Peyer's patch (tissue), 4 donors: ENCODE measurements around the gene GIGYF1. TPM values are rescaled to one million over a fixed set of nuclear protein-coding genes. Genes with fewer than 3 reads are reported as not detected.

Experiments used
- DNase-seq, 3 donors: peaks; one replicate each; pipeline ENCODE4 v3.0.0-alpha.2; 2017 to 2019
- H3K27ac ChIP-seq, 4 donors: fragments of 200-600 bp; sonication (generic); one replicate each; pipeline ENCODE4 v1.5.1; 2016 to 2019
- H3K27me3 ChIP-seq, 2 donors: fragments of 200-600 bp; sonication (generic); one replicate each; pipeline ENCODE4 v1.5.1; 2019
- H3K36me3 ChIP-seq, 3 donors: fragments of 200-600 bp; sonication (generic); one replicate each; pipeline ENCODE4 v1.5.1; 2016 to 2019
- H3K4me1 ChIP-seq, 4 donors: fragments of 200-600 bp; sonication (generic); one replicate each; pipeline ENCODE4 v1.5.1; 2016 to 2019
- H3K4me3 ChIP-seq, 4 donors: fragments of 200-600 bp; sonication (generic); 1 replicate in 3 of 4; 2 replicates in 1 of 4; pipeline ENCODE4 v1.5.1; 2016 to 2019; ENCODE audit warnings: mild to moderate bottlenecking in 1 of 4
- H3K9me3 ChIP-seq, 4 donors: fragments of 200-600 bp; sonication (generic); one replicate each; pipeline ENCODE4 v1.5.1; 2016 to 2019; ENCODE audit warnings: mild to moderate bottlenecking in 1 of 4
- CTCF ChIP-seq, 6 experiments: fragments of 450-650 bp in 4 of 6; fragments of 200-600 bp in 2 of 6; sonication (generic) in 1 of 6; IDR thresholded peaks; one replicate each; pipeline ENCODE4 v1.5.1; 2017 to 2019; ENCODE audit warnings: antibody characterized with exemption in 6 of 6, mild to moderate bottlenecking in 3 of 6, moderate library complexity in 1 of 6
- POLR2A ChIP-seq, 2 donors: fragments of 450-650 bp; IDR thresholded peaks; one replicate each; pipeline ENCODE4 v1.5.1; 2017; ENCODE audit warnings: antibody characterized with exemption in 2 of 2, mild to moderate bottlenecking in 2 of 2, moderate library complexity in 2 of 2
- total RNA-seq, 4 donors: library from RNA; depleted of rRNA; stranded (reverse); fragments of >200 nt; gene quantifications; one replicate each; pipeline ENCODE4 v1.1.0, GENCODE V29; 2016

GIGYF1 gene
- total RNA-seq, 4 donors from 2014 or later: 41.3 to 126 (median 72.9) TPM

- TF ChIP-seq POLR2A (IDR thresholded peaks at IDR 0.05): no peak
- no peak for TF ChIP-seq CTCF (IDR thresholded peaks at IDR 0.05)
- Histone ChIP-seq H3K4me1 (peaks cover 0 to 20% (median under 1%) of the 10 kb centered on the region in 4 donors), H3K4me3 (no peak overlapping the region), H3K36me3 (peaks cover 0 to 89% (median 0%) of the 10 kb centered on the region in 3 donors), H3K27me3 (no peaks in the 10 kb centered on the region), H3K27ac (no peak overlapping the region), H3K9me3 (no peaks in the 10 kb centered on the region)
- no peak for DNase-seq
Measured at GRCh38 chr7:100685631-100686145, 8.4 kb downstream of the GIGYF1 start.

DNA sequence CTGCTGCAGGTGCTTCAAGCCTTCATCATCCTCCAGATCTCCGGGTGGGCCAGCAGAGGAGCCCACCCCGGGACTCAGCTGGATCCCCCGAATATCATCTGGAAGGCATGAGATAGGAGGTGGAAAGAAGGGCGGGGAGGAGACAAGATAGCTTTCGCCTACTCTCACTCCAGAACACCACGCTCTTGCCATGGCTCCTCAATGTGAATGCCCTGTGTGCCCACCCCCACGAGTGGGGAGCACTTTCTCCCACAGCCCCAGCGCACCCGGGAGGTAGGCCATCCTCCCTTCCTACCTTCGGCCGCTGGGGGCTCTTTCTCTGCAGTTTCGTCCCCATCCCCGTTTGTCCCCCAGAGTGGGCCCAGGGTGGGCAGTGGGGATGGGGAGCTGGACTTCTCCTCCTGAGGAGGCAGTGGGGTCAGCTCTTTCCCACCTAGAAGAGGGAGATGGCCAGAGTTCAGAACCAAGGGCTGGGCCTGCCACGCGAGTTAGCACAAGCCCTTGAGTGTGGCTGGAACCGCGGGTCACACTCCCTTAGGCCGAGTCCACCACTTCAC is 8.9 kb downstream of the GIGYF1 start:
- TF ChIP-seq CTCF (IDR thresholded peaks at IDR 0.05): no peak
- TF ChIP-seq POLR2A (IDR thresholded peaks at IDR 0.05): no peak
- Histone ChIP-seq H3K27ac (no peak overlapping the region), H3K27me3 (no peaks in the 10 kb centered on the region), H3K9me3 (no peaks in the 10 kb centered on the region), H3K4me3 (no peak overlapping the region), H3K36me3 (peaks cover 0 to 95% (median 0%) of the 10 kb centered on the region in 3 donors), H3K4me1 (peaks cover 0 to 21% (median 0%) of the 10 kb centered on the region in 4 donors)
- peak in 1 of 3 donors; percentile 8 for DNase-seq

- H3K9me3 ChIP-seq: no peaks in the 10 kb centered on the region
- H3K27ac ChIP-seq: no peak overlapping the region
- no peak overlapping the region for H3K4me3 ChIP-seq
- H3K36me3 ChIP-seq: peaks cover 0 to 100% (median 0%) of the 10 kb centered on the region in 3 donors
- TF ChIP-seq CTCF (IDR thresholded peaks at IDR 0.05): no peak
- no peak for TF ChIP-seq POLR2A (IDR thresholded peaks at IDR 0.05)
- peaks cover 0 to 20% (median 0%) of the 10 kb centered on the region in 4 donors for H3K4me1 ChIP-seq
- no peaks in the 10 kb centered on the region for H3K27me3 ChIP-seq
- peak in 1 of 3 donors; percentile 39 for DNase-seq
Measured at GRCh38 chr7:100684534-100685042, 9.5 kb downstream of the GIGYF1 start.

GRCh38 chr7:100683659-100684533 is 10.2 kb downstream of the GIGYF1 start:
- peaks cover 0 to 14% (median 0%) of the 10 kb centered on the region in 4 donors for H3K4me1 ChIP-seq
- no peak for TF ChIP-seq CTCF (IDR thresholded peaks at IDR 0.05)
- no peak for TF ChIP-seq POLR2A (IDR thresholded peaks at IDR 0.05)
- no peaks in the 10 kb centered on the region for H3K27me3 ChIP-seq
- H3K36me3 ChIP-seq: peaks cover 0 to 100% (median 0%) of the 10 kb centered on the region in 3 donors
- peak in 1 of 3 donors; percentile 18 for DNase-seq
- no peak overlapping the region for H3K27ac ChIP-seq
- no peak overlapping the region for H3K4me3 ChIP-seq
- no peaks in the 10 kb centered on the region for H3K9me3 ChIP-seq

- H3K36me3 ChIP-seq: peaks cover 0 to 100% (median 0%) of the 10 kb centered on the region in 3 donors
Measured at GRCh38 chr7:100682991-100683658, 10.9 kb downstream of the GIGYF1 start.

More at GRCh38 chr7:100682991-100683658, 10.9 kb downstream of the GIGYF1 start:
- DNase-seq: no peak
- H3K27ac ChIP-seq: no peak overlapping the region
- H3K4me3 ChIP-seq: no peak overlapping the region
- H3K27me3 ChIP-seq: no peaks in the 10 kb centered on the region
- no peak for TF ChIP-seq CTCF (IDR thresholded peaks at IDR 0.05)
- TF ChIP-seq POLR2A (IDR thresholded peaks at IDR 0.05): no peak
- H3K9me3 ChIP-seq: no peaks in the 10 kb centered on the region
- H3K4me1 ChIP-seq: peaks cover 0 to 14% (median 0%) of the 10 kb centered on the region in 4 donors
